Glutamatergic neuron (in vitro differentiated cells): ENCODE measurements around the gene BAAT. TPM values are rescaled to one million over a fixed set of nuclear protein-coding genes. Genes with fewer than 3 reads are reported as not detected.

Source experiments
- DNase-seq: peaks from one replicate; pipeline ENCODE4 v3.0.0; 2022
- H3K27ac Mint-ChIP-seq: one replicate; pipeline ENCODE4 v1.8.0; 2020; ENCODE audit warnings: mild to moderate bottlenecking, mixed read lengths, inconsistent platforms; ENCODE audit not compliant: unreplicated experiment
- H3K27me3 Mint-ChIP-seq: one replicate; pipeline ENCODE4 v1.8.0; 2020; ENCODE audit warnings: mild to moderate bottlenecking, moderate library complexity, mixed read lengths, inconsistent platforms; ENCODE audit not compliant: unreplicated experiment
- H3K36me3 Mint-ChIP-seq: one replicate; pipeline ENCODE4 v1.8.0; 2020; ENCODE audit warnings: mild to moderate bottlenecking, mixed read lengths, inconsistent platforms; ENCODE audit not compliant: unreplicated experiment
- H3K4me1 Mint-ChIP-seq: one replicate; pipeline ENCODE4 v1.8.0; 2020; ENCODE audit warnings: mild to moderate bottlenecking, low read depth, mixed read lengths, inconsistent platforms; ENCODE audit not compliant: unreplicated experiment
- H3K4me3 Mint-ChIP-seq: one replicate; pipeline ENCODE4 v1.8.0; 2020; ENCODE audit warnings: mild to moderate bottlenecking, mixed read lengths, inconsistent platforms; ENCODE audit not compliant: unreplicated experiment
- H3K9me3 Mint-ChIP-seq: one replicate; pipeline ENCODE4 v1.8.0; 2020; ENCODE audit warnings: mild to moderate bottlenecking, moderate library complexity, mixed read lengths, inconsistent platforms; ENCODE audit not compliant: unreplicated experiment
- total RNA-seq: library from RNA; stranded (reverse); fragmentation: NEBNext Ultra II Directional; extraction: Animal tissue kit (Norgen Biotek cat#: 25700); gene quantifications from one replicate; pipeline ENCODE4 v1.2.1, GENCODE V29; 2021; ENCODE audit not compliant: unreplicated experiment
- TF ChIP-seq, protein P1 (sequence below): fragments of 200-600 bp; sonication (generic); IDR thresholded peaks from one replicate; pipeline ENCODE4 v1.5.0; 2021; ENCODE audit not compliant: partially characterized antibody, unreplicated experiment

Gene BAAT
- total RNA-seq, 1 donor from 2014 or later = 0.54 TPM

DNA sequence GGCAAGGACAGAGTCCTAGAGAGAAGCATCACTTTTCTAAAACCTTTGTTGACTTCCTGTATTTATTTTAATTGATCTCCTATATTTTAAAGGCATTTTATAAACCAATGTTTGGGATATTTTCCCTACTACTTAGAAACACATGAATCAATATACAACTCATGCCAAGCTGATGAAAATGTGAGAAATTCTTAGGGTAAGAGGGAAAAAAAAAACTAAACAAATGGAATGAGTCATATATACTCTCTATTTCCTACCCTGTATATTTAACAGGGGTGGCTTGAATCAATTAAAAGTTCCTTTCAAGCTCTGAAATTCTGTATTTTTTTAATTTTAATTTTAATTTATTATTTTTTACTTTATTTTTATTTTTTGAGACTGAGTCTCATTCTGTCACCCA, 19.6 kb downstream of the BAAT start:
- no peaks in the 10 kb centered on the region for H3K36me3 Mint-ChIP-seq

DNA sequence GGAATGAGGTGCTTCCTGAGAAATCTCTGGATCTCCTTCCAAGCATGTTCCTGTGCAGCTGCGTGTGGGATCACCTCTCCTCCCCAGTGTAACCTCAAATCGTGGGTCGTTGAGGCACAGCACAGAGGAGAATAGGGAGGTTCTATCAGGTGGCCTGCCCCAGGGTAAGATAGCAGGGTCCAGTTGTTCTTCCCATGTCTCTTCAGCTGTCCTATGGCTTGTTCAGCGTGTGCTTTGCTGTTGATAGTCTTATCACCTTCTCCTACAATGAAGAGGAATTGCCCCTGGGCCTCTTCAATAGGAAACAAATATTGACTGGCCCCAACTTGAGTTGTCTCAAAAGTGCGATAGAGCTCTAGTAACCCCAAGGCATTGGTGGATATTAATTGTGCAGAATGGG, 22.4 kb downstream of the BAAT start:
- Mint-ChIP-seq H3K36me3 (peaks cover 2% of the 10 kb centered on the region), H3K27me3 (no peaks in the 10 kb centered on the region), H3K9me3 (no peaks in the 10 kb centered on the region), H3K4me1 (no peaks in the 10 kb centered on the region), H3K4me3 (no peak overlapping the region), H3K27ac (no peak overlapping the region)
- TF ChIP-seq, protein P1, sequence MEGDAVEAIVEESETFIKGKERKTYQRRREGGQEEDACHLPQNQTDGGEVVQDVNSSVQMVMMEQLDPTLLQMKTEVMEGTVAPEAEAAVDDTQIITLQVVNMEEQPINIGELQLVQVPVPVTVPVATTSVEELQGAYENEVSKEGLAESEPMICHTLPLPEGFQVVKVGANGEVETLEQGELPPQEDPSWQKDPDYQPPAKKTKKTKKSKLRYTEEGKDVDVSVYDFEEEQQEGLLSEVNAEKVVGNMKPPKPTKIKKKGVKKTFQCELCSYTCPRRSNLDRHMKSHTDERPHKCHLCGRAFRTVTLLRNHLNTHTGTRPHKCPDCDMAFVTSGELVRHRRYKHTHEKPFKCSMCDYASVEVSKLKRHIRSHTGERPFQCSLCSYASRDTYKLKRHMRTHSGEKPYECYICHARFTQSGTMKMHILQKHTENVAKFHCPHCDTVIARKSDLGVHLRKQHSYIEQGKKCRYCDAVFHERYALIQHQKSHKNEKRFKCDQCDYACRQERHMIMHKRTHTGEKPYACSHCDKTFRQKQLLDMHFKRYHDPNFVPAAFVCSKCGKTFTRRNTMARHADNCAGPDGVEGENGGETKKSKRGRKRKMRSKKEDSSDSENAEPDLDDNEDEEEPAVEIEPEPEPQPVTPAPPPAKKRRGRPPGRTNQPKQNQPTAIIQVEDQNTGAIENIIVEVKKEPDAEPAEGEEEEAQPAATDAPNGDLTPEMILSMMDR = no peak
- DNase-seq = no peak

More for the DNA sequence above, 19.6 kb downstream of the BAAT start:
- Mint-ChIP-seq H3K27me3 (no peaks in the 10 kb centered on the region), H3K27ac (no peak overlapping the region), H3K4me1 (no peaks in the 10 kb centered on the region), H3K9me3 (no peaks in the 10 kb centered on the region), H3K4me3 (no peak overlapping the region)
- no peak for DNase-seq
- TF ChIP-seq, protein P1 = no peak

DNA sequence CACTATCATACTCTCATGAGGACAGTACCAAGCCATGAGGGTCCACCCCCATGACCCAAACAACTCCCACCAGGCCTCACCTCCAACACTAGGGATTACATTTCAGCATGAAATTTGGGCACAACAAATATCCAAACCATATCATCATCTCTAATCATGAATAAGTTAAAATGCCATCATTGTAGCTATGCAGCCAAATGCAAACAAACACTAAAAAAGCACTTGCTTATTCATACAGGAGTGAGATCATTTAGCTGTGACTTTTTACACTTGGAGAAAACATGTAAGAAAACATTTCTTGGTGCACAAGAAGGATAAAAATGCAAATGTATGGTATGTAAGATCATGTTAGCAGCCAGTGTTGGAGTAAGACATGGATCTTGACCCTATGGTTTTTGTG, 24.2 kb downstream of the BAAT start:
- Mint-ChIP-seq H3K4me1 (no peaks in the 10 kb centered on the region), H3K4me3 (no peak overlapping the region), H3K27me3 (no peaks in the 10 kb centered on the region), H3K9me3 (no peaks in the 10 kb centered on the region), H3K36me3 (peaks cover 5% of the 10 kb centered on the region), H3K27ac (no peak overlapping the region)
- TF ChIP-seq, protein P1 = no peak
- no peak for DNase-seq

DNA sequence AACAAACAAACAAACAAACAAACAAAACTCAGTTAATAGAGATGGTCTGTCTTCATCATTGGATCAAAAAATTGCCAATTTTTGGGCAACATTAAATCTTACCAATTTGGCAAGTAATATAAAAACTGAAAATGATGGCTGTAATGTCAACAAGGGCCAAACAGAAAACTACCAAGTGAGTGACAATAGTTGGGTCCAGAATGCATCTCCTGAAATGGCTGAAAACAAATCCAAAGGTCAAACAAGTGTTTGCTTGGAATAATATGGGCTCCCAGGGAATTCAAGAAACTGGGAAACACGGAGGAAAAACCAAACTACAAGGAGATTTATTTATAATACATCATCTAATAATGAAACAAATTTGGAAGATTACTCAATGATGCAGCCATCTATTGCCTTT, 25.1 kb downstream of the BAAT start:
- no peak overlapping the region for H3K4me3 Mint-ChIP-seq
- no peaks in the 10 kb centered on the region for H3K4me1 Mint-ChIP-seq
- peaks cover 5% of the 10 kb centered on the region for H3K36me3 Mint-ChIP-seq
- no peaks in the 10 kb centered on the region for H3K9me3 Mint-ChIP-seq
- no peaks in the 10 kb centered on the region for H3K27me3 Mint-ChIP-seq
- TF ChIP-seq, protein P1 = no peak
- no peak overlapping the region for H3K27ac Mint-ChIP-seq
- no peak for DNase-seq

DNA sequence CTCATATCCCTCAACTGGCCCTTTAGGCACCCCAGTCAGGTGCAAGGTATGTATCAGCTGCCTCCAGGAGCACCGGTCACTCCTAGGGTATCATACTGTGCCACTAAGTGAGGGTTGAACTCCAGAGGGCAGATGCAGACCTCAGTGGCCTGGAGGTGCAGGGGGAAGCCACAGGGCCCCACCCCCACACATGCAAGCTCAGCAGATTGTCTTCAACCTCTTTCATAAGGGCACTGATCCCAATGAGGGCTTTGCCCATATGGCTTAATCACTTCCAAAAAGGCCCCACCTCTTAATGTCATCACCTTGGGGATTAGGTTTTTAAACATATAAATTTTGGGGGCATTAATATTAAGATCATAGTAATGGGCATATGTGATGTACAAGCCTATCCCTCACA, 28.2 kb downstream of the BAAT start:
- no peak overlapping the region for H3K4me3 Mint-ChIP-seq
- no peaks in the 10 kb centered on the region for H3K27me3 Mint-ChIP-seq
- no peak for DNase-seq
- H3K36me3 Mint-ChIP-seq = peaks cover 5% of the 10 kb centered on the region
- TF ChIP-seq, protein P1 = no peak
- no peaks in the 10 kb centered on the region for H3K4me1 Mint-ChIP-seq
- no peaks in the 10 kb centered on the region for H3K9me3 Mint-ChIP-seq
- no peak overlapping the region for H3K27ac Mint-ChIP-seq
